AG04449 (cell line): ENCODE data around the gene TCP11L2.
"Not testable (repeated sequence)": the region's sequence is repeated elsewhere in the genome, so short reads cannot be mapped to it uniquely, and the experiment has no call there.

Experiments used
- CTCF ChIA-PET: fragments of 350-600 bp; formaldehyde crosslinking; extraction: SDS; loops from one replicate; lab custom pipeline; 2021; ENCODE audit warnings: antibody characterized with exemption; lab: Yijun Ruan, JAX
- POLR2A ChIA-PET: fragments of 400-600, 350-600 bp; formaldehyde crosslinking; extraction: SDS; loops from one replicate; lab custom pipeline; 2020; ENCODE audit warnings: antibody characterized with exemption, inconsistent platforms; lab: Yijun Ruan, JAX
- DNase-seq: peaks from one replicate; pipeline ENCODE4 v3.0.0-alpha.2; 2010; ENCODE audit warnings: low read depth, low spot score
- H3K4me3 ChIP-seq: 2 replicates; pipeline ENCODE4 v1.5.1; 2011; ENCODE audit warnings: low read depth, mild to moderate bottlenecking, control low read depth, low read length
- TF ChIP-seq, protein P1 (sequence below): IDR thresholded peaks from one replicate; pipeline ENCODE4 v1.5.1; 2011; ENCODE audit warnings: mild to moderate bottlenecking, moderate library complexity, low read length, control low read depth, inconsistent platforms; ENCODE audit not compliant: insufficient read depth; ENCODE audit errors: missing control alignments

Gene TCP11L2

DNA sequence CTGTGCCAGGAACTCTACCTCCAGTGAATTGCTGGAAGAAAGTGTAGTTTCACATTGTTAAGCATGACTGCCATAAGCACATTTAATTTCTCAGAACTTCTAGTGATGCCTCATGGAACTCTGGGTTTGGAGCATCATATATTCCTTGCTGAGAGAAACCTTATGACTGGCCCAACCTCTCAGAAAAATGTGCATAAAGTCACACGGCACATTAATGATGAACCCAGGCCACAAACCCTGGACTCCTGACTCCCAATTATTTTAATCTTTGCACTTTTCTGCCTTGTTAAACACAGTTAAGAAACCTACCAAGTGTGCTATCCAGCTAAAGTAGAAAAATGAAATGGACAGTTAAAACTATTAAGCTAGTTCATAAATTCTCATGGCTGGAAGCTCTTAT lies 5.6 kb downstream of the TCP11L2 start:
- H3K4me3 ChIP-seq, result no peak overlapping the region
- ChIA-PET CTCF (interaction anchor here (0.7 to 2.9 kb wide), 4 partner anchors 9 to 82 kb away, joined by 3 to 12 read pairs (median 4); partner anchors contain the start of gene POLR3B), POLR2A (no interaction called here)
- TF ChIP-seq, protein P1, sequence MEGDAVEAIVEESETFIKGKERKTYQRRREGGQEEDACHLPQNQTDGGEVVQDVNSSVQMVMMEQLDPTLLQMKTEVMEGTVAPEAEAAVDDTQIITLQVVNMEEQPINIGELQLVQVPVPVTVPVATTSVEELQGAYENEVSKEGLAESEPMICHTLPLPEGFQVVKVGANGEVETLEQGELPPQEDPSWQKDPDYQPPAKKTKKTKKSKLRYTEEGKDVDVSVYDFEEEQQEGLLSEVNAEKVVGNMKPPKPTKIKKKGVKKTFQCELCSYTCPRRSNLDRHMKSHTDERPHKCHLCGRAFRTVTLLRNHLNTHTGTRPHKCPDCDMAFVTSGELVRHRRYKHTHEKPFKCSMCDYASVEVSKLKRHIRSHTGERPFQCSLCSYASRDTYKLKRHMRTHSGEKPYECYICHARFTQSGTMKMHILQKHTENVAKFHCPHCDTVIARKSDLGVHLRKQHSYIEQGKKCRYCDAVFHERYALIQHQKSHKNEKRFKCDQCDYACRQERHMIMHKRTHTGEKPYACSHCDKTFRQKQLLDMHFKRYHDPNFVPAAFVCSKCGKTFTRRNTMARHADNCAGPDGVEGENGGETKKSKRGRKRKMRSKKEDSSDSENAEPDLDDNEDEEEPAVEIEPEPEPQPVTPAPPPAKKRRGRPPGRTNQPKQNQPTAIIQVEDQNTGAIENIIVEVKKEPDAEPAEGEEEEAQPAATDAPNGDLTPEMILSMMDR, result no peak
- no peak for DNase-seq

DNA sequence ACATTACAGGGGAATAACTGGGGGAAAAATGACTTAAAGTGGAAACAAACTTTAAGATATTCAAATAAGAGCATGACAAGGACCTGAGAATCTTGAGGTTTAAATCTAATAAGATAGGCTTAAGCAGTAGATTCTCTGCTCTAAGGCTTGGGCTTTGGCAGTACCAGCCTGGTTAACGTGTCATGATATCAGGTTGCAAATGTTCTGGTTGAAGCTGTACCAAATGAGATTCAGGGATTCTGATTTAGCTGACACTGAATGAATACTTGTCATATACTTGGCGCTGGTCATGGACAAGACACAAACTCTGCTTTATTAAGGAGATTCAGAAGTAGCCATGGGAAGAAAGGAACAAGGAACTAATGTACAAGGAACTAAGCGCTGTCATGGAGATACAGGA lies 6.1 kb downstream of the TCP11L2 start:
- DNase-seq, result no peak
- TF ChIP-seq, protein P1, result no peak
- no peak overlapping the region for H3K4me3 ChIP-seq
- ChIA-PET CTCF (interaction anchor here (1.1 to 2.9 kb wide), 4 partner anchors 9 to 82 kb away, joined by 3 to 12 read pairs (median 4); no protein-coding TSS in a partner anchor), POLR2A (no interaction called here)

DNA sequence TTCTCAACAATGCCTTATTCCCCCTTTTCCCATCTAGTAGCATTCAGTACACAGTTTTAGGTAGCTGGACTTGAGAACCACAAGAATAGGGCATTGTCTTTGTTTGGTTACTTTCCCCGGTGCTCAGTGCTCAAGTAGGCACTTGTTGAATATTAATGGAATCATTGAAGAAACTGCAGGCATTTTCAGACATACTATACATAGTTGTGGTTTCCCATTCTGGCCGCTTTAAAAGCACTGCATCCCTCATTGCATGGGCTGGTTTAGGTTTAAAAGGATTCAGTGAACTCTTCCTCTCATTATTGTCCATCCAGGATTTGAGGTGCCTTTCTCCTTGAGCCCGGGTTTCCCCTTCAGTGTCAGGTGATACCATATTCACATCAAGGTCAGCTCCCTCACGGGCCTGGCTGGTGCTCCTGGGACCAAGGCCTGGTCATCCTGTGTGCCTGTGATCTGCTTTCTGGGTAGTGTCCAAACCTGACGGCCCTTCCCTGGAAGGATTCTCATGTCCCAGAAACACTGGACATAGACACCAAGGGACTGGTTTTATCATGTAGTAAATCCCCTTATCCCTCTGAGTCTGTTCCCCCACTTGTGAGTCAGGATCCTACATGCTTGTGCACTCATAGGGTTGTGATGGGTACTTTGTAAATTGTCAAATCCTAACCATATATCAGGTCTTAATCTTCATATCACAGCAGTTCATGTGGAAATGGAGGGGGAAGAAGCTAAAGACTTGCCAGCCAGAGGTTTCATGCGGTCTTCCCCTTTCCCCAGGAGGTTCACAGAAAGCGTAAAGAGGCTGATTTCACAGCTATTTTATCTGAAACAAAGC lies 7.4 kb downstream of the TCP11L2 start:
- peak; percentile 50 for DNase-seq
- TF ChIP-seq, protein P1, result no peak
- H3K4me3 ChIP-seq, result no peak overlapping the region
- ChIA-PET CTCF (interaction anchor here (0.6 to 2.9 kb wide), 6 partner anchors 16 to 610 kb away, joined by 3 to 12 read pairs (median 4); partner anchors contain the start of gene POLR3B), POLR2A (no interaction called here)

DNA sequence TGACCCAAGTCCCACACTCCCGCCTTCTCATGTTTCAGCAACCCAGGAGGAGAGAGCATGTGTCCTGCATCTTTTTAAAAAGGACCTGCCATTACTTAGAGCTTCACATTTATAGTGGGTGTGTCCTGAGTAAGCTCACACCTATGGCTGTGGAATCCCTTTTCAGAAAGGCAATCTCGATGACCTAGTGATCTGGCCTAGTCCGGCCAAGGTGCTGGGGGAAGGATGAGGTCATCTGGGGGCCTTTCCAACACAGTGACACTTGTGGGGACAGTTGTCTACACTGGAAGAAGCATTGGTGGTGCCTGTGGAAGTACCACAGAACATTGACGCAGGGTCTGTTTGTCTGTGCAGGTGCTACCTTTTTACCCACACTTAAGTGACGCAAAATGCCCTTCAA lies 8.2 kb downstream of the TCP11L2 start:
- H3K4me3 ChIP-seq, result no peak overlapping the region
- POLR2A ChIA-PET, result no interaction called here
- DNase-seq, result no peak
- TF ChIP-seq, protein P1, result no peak
- CTCF ChIA-PET, result interaction anchor here (1.1 to 2.9 kb wide), 4 partner anchors 27 to 84 kb away, joined by 3 to 12 read pairs (median 5); partner anchors contain the start of gene POLR3B

DNA sequence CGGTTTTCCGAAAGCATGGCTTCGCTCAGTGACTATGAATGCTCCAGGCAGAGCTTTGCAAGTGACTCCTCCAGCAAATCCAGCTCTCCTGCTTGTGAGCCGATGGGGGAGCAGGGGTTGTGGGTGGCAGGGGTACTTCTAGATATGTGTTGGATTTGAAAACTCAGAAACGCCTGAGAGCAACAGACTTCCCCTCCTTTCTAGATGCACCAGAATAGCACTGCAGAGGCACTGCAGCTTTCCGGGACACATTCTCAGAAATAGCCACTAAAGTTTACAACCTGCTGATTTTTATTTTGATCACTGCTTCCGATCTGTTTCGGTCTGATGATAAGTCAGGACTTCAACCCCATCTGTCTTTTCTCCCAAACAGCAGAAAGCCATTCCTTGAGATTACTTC lies 8.6 kb downstream of the TCP11L2 start:
- no peak for DNase-seq
- ChIA-PET CTCF (interaction anchor here (1.2 to 1.5 kb wide), 2 partner anchors 26 to 47 kb away, joined by 4 to 6 read pairs; partner anchors contain the start of gene POLR3B), POLR2A (no interaction called here)
- TF ChIP-seq, protein P1, result no peak
- H3K4me3 ChIP-seq, result no peak overlapping the region

DNA sequence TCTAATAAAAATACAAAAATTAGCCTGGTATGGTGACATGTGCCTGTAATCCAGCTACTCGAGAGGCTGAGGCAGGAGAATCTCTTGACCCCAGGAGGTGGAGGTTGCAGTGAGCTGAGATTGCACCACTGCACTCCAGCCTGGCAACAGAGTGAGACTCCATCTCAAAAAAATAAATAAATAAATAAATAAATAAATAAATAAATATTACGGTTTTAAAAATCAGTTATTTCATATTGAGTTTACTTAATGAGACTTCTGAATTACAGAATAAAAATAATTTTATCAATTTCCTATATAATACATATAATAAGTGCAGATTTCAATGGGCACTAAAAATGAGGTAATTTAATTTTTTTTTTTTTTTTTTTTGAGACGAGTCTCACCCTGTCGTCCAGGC lies 10.9 kb downstream of the TCP11L2 start:
- CTCF ChIA-PET, DNase-seq, POLR2A ChIA-PET, H3K4me3 ChIP-seq: not testable (repeated sequence)

DNA sequence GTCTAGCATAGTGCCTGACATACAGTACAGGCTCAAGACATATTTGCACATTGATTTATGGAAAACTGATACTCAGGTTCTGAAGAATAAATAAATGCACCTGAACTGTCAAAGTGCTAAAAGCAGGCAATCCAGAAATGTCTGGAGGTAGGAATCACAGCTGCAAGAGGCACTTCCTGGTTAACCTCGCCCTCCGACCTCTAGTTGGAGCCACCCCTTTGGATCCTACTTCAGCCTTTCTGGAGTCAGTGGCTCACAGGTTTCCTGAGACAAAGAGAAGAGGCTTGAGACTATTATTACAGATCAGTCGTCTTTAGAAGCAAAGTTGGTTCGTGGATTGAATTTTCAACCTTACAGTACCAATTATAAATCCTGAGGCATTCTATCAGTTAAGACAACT lies 13.0 kb downstream of the TCP11L2 start:
- ChIA-PET POLR2A (no interaction called here), CTCF (no interaction called here)
- no peak for DNase-seq
- H3K4me3 ChIP-seq, result no peak overlapping the region
- TF ChIP-seq, protein P1, result no peak
